ENCODE measurements around the gene NPAS2. TPM values are rescaled to one million over a fixed set of nuclear protein-coding genes. Genes with fewer than 3 reads are reported as not detected.

The NPAS2 gene
- total RNA-seq, 1 experiment from 2014 or later = 142 TPM

GRCh38 chr2:100983684-100984310 is 163.9 kb downstream of the NPAS2 start:
- no peaks in the 10 kb centered on the region for H3K9me3 Mint-ChIP-seq (ENCODE audit: low read depth, unreplicated experiment)
- no peak for TF ChIP-seq CTCF (IDR thresholded peaks at IDR 0.05; ENCODE audit: unreplicated experiment)
- H3K4me1 Mint-ChIP-seq (ENCODE audit: low read depth, unreplicated experiment) = peaks cover 8% of the 10 kb centered on the region
- DNase-seq = no peak
- peaks cover 48% of the 10 kb centered on the region for H3K36me3 Mint-ChIP-seq (ENCODE audit: insufficient read depth, unreplicated experiment)
- no peak overlapping the region for H3K27ac Mint-ChIP-seq (ENCODE audit: unreplicated experiment)
- no TSS peak for BruUV-seq (replicated peaks)
- no peaks in the 10 kb centered on the region for H3K27me3 Mint-ChIP-seq (ENCODE audit: unreplicated experiment)
- no peak overlapping the region for H3K4me3 Mint-ChIP-seq (ENCODE audit: low read depth, unreplicated experiment)
- CTCF ChIA-PET = interaction anchor here (1.5 kb wide), 1 partner anchor 389 kb away, joined by 5 read pairs; no protein-coding TSS in a partner anchor
- intact Hi-C loops (cut with micrococcal nuclease; ENCODE audit: unreplicated experiment) = loop anchor here (1.0 to 10.0 kb wide), 3 partner anchors 159 to 377 kb away; partner anchors contain the start of gene NPAS2

GRCh38 chr2:100984892-100985307 is 165.0 kb downstream of the NPAS2 start:
- peaks cover 8% of the 10 kb centered on the region for H3K4me1 Mint-ChIP-seq (ENCODE audit: low read depth, unreplicated experiment)
- peaks cover 58% of the 10 kb centered on the region for H3K36me3 Mint-ChIP-seq (ENCODE audit: insufficient read depth, unreplicated experiment)
- DNase-seq = peak; percentile 77
- peak; percentile 91 for TF ChIP-seq CTCF (IDR thresholded peaks at IDR 0.05; ENCODE audit: unreplicated experiment)
- H3K27ac Mint-ChIP-seq (ENCODE audit: unreplicated experiment) = no peak overlapping the region
- intact Hi-C loops (cut with micrococcal nuclease; ENCODE audit: unreplicated experiment) = loop anchor here (1.0 to 10.0 kb wide), 3 partner anchors 160 to 379 kb away; partner anchors contain the start of gene NPAS2
- no peaks in the 10 kb centered on the region for H3K27me3 Mint-ChIP-seq (ENCODE audit: unreplicated experiment)
- BruUV-seq (replicated peaks) = no TSS peak
- peak overlapping the region; percentile 6 for H3K4me3 Mint-ChIP-seq (ENCODE audit: low read depth, unreplicated experiment)
- CTCF ChIA-PET = interaction anchor here (0.6 to 0.9 kb wide), 2 partner anchors 374 to 390 kb away, joined by 4 read pairs; no protein-coding TSS in a partner anchor
- no peaks in the 10 kb centered on the region for H3K9me3 Mint-ChIP-seq (ENCODE audit: low read depth, unreplicated experiment)

- CTCF ChIA-PET = no interaction called here
- Mint-ChIP-seq H3K27ac (ENCODE audit: unreplicated experiment) (no peak overlapping the region), H3K4me3 (ENCODE audit: low read depth, unreplicated experiment) (no peak overlapping the region), H3K36me3 (ENCODE audit: insufficient read depth, unreplicated experiment) (peaks cover 54% of the 10 kb centered on the region), H3K27me3 (ENCODE audit: unreplicated experiment) (no peaks in the 10 kb centered on the region), H3K9me3 (ENCODE audit: low read depth, unreplicated experiment) (no peaks in the 10 kb centered on the region), H3K4me1 (ENCODE audit: low read depth, unreplicated experiment) (peaks cover 2% of the 10 kb centered on the region)
- DNase-seq = no peak
- intact Hi-C loops (cut with micrococcal nuclease; ENCODE audit: unreplicated experiment) = loop anchor here (10.0 kb wide), 1 partner anchor 161 kb away; the partner anchor contains the start of gene NPAS2
- no peak for TF ChIP-seq CTCF (IDR thresholded peaks at IDR 0.05; ENCODE audit: unreplicated experiment)
- no TSS peak for BruUV-seq (replicated peaks)
These were observed 166.2 kb downstream of the NPAS2 start for GRCh38 chr2:100986157-100986556.

GRCh38 chr2:100987536-100987935 is 167.6 kb downstream of the NPAS2 start:
- H3K4me3 Mint-ChIP-seq (ENCODE audit: low read depth, unreplicated experiment) = no peak overlapping the region
- no peaks in the 10 kb centered on the region for H3K9me3 Mint-ChIP-seq (ENCODE audit: low read depth, unreplicated experiment)
- intact Hi-C loops (cut with micrococcal nuclease; ENCODE audit: unreplicated experiment) = loop anchor here (10.0 kb wide), 1 partner anchor 163 kb away; the partner anchor contains the start of gene NPAS2
- no TSS peak for BruUV-seq (replicated peaks)
- H3K4me1 Mint-ChIP-seq (ENCODE audit: low read depth, unreplicated experiment) = no peaks in the 10 kb centered on the region
- no peaks in the 10 kb centered on the region for H3K27me3 Mint-ChIP-seq (ENCODE audit: unreplicated experiment)
- peaks cover 55% of the 10 kb centered on the region for H3K36me3 Mint-ChIP-seq (ENCODE audit: insufficient read depth, unreplicated experiment)
- TF ChIP-seq CTCF (IDR thresholded peaks at IDR 0.05; ENCODE audit: unreplicated experiment) = no peak
- CTCF ChIA-PET = interaction anchor here (1.1 to 1.3 kb wide), 2 partner anchors 235 to 381 kb away, joined by 3 to 8 read pairs; no protein-coding TSS in a partner anchor
- no peak for DNase-seq
- no peak overlapping the region for H3K27ac Mint-ChIP-seq (ENCODE audit: unreplicated experiment)
